HG03432 (cell line): ENCODE results near the gene ITPR1.

ENCODE experiments used
- ATAC-seq: cut with Tn5 transposase; IDR thresholded peaks from one replicate; pipeline ENCODE4 v1.9.1; 2021; ENCODE audit warnings: mild to moderate bottlenecking, moderate library complexity; ENCODE audit not compliant: unreplicated experiment

Gene ITPR1

DNA sequence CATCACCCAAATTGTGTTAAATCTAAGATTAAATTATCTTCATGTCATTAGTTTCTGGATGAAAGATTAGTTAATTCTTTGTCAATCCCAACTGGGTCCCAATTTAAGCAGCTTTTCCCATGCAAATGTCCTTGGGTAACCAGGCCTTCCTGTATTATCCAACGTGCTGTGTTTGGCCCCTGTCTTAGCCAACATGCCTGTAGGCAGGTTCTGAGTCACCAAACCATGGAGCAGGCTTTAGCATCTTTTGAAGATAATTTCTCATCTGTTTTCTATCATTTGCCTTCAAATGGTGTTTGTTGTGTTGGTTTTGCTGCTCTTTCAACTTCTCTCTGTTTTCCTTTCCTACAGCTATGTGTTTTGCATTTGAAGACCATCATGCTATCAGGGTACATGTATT is 216.2 kb downstream of the ITPR1 start:
- no peak for ATAC-seq

DNA sequence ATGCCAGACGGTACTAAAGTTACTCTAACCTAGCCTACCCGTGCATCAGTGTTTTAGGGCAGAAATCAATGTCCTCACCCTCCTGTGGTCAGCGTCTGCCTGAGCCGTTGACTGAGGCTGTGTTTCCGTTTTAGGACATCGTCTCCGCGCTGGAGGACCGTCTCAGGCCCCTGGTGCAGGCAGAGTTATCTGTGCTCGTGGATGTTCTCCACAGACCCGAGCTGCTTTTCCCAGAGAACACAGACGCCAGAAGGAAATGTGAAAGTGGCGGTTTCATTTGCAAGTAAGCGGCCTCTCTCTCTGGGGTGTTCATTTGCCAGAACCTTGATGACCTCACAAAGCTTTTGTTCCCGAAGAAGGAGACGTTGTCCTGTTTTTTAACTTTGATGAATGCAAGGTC is 217.0 kb downstream of the ITPR1 start:
- ATAC-seq = no peak

DNA sequence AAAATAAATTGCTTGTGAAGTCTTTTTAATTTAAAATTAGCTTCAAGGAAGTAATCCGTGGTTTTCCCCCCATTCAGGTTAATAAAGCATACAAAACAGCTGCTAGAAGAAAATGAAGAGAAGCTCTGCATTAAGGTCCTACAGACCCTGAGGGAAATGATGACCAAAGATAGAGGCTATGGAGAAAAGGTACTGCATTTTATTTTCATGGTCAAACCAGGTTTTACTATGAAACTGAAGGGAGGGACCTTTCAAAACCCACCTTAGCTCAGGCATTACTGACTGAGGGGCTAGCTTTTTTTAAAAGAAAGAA is 218.5 kb downstream of the ITPR1 start:
- peak; percentile 31 for ATAC-seq

DNA sequence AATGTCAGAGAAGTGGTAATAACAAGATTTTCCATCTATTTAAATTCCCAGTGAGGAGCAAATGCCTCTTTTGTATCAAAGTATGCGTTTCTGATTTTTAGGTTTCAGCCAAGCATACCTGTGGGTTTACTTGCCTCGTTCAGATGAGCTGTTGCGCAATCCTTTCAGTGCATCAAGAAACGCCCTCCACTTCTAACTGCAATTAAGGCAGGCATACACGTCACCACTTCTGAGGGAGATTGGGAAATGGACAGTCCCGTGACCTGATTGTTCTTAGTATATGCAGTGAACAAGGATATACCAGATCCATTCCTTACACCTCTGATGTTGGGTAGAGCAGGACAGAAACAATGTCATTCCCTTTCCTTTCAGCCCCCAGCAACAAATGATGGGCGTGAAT is 219.0 kb downstream of the ITPR1 start:
- ATAC-seq = no peak

DNA sequence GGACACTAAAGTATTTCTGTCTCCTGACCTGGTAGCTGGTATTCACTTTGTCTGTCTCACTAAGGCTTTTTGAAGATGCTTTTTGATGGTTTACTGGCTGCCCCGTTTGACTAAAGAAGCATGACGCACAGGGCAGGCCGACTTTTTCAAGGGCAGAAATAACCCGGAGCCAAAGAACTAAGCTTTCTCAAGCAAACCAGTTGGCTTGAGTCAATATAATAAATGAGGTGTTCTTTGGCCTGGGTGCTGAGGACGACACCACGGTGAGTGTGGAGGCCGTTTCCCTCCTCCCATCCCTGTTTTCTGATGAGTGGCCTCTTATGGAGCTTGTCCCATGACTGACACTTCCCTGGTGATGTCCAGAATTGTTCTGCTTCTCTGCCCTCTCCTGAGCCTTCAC is 220.9 kb downstream of the ITPR1 start:
- no peak for ATAC-seq

DNA sequence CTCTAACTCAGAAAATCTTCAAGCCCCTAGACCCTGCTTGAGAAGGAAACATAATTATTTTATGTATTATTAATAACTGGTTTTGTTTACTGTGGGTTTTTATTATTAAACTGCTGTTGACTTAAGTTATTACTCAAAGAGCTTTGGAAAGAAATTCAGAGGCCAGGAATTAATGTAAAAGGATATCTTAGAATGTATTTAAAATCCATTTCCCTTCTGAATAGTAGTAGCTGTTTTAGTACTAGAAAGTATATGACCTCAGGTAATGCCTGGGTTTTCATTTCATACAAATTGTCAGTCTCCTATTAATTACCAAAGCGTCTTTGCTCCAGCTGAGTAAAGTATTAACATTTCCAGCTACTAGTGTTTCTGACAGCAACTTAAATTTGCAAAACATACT is 223.1 kb downstream of the ITPR1 start:
- no peak for ATAC-seq

DNA sequence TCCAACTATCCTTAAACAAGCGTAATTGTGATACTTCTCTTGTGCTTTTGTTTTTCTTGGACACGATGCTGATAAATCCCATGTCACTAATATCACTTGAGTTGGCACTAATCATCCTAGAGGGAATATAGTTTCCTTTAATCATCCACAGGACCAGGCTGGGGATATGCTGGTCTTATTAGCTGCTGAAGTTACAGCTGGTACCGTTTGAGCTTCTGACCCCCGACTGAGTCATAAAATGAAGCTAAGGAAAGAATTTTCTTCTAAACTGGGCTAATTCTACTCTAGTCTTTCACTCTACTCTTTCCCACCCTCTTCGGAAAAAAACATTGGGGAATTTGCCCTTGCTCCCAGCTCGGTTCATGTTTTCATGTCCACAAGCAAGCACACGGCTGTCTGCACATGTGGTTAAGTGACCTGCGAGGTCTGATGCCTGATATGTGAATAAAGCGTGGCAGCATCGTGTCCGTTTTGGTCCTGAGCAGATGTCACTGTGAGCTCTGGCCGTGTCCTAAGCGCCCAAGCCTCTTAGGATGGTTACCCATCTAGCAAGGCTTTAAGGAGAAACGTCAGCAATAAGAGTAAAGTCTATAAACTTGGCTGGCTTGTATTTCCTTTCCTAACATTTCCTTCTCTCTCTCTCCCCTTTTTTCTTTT is 223.7 kb downstream of the ITPR1 start:
- no peak for ATAC-seq

DNA sequence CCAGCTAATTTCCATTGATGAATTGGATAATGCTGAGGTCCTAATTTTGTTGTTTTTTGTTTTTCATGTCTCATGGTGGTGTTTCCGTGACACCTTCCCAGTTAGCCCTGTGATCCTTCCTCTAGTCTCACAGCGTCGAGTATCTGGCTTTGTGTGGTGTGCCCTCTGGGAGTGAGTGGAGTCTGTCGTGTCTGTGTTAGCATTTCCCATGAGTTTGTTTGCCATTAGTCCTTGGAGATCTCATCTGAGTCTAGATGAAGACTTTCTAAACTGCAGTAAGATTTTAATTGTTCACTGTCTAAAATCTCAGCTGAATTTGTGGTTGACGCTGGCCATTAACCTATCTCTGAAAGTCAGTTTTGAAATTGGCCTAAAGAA is 224.2 kb downstream of the ITPR1 start:
- ATAC-seq = no peak

DNA sequence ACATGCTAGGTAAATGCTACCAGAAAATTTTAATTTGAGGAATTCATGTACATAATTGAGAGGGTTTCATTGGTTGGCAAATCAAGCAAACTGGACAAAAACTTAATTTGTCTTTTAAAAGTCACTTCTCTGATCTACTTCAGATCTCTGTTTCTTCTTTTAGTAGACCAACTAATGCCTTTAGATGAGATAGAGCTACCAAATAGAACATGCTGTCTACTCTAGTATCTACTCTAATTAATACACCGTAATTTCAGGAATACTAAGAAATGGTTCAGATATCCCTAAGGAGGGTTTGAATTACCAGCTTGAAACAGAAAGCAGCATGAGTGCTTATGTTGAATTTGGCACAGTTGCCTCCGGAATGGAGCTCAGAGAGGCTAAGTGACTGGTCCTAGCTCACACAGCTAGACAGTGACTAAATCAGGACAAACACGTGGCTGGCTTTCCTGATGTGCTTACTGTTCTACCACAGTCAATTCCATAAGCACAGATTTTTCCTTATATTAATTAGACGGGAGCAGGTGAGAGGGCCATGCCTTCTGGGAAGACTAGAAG is 225.1 kb downstream of the ITPR1 start:
- ATAC-seq = no peak

DNA sequence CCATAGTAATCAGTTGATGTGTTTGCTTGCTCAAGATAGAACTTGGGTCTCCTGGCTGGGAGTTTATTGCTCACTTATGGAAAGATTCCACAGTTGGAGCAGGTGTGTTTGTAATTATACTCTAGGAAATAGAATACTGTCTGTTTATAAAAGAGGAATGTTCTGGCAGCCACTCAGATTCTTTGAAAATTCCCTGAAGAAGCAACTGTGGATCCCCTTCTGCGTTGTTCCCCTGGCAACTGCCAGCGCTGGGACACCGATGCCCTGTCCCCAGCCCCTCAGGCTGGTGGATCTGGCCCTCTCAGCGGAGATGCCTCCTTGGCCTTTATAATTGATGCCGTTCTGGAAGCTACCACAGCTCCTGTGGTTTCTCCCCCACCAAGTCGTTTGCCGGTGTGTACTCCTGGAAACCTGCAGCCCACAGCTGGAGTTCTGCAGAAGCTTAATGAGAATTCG is 225.9 kb downstream of the ITPR1 start:
- no peak for ATAC-seq

DNA sequence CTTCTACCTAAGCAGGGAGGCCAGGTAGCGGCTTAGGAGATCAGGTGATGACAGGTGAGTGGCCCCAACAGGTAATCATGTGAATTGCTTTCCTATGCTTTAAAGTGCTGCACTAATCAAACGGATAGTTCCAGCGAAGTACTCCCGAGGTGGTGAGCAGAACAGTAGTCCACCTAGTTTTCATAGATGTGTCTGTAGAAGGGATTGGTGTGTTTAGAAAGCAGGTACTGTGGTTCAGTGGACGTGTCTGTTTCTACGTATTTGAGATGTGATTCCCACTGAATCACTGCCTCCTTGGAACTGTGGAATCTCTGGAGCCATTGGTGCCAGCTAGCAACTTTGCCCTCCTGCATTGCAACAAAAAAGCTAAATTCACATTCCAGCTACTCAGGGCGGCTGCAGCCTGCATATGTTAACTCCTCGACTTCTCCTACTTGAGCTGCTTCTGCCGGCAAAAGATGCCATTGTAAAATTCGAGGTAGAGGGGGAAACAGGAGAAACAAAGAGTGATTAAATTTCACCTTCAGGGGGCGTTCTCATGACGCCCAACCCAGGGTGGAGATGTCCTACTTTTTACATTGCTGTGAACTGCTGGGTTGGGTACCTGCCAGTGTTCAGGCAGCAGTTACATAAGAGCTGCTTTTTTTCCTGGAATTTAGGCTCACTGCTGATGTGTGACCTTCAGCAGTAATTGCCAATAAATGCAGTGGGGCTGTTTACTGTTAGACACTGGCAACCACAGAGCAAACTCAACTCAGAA is 227.3 kb downstream of the ITPR1 start:
- ATAC-seq = peak; percentile 73

DNA sequence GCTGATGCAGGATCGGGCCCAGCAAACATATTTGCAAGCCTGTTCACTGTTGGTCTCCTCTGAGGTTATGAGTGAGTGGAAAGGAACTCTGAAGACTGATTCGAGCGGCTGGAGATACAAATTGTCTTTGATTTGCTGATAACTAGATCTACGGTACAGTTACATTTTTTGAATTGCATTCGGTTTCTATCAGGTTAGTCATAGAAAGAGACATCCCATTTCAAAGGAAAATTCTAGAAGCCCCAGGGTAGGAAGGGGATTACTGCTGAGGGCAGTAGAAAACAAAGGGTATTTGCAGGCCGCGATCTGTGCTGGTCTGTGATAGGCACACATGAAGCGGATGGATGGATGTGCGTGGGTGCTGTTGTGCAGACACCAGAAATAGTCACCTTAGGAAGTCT is 228.4 kb downstream of the ITPR1 start:
- no peak for ATAC-seq

DNA sequence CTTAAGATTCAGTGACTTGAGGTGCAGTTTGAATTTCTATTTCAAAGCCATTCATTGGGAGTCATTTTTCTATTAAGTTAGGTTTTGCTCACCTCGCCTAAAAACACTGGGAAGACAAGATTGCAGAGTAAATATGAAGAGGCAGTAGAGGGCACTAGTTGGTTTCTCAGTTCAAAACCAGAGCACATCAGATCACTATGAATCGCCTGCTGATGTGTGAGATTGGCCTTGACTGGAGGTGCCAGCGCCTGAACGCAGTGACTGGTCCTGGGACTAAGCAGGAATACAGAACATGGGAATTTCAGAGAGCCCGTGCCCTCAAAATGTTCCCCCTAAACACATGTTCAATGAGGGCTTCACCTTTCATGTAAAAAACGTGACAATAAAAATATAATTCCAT is 229.0 kb downstream of the ITPR1 start:
- ATAC-seq = peak; percentile 83

DNA sequence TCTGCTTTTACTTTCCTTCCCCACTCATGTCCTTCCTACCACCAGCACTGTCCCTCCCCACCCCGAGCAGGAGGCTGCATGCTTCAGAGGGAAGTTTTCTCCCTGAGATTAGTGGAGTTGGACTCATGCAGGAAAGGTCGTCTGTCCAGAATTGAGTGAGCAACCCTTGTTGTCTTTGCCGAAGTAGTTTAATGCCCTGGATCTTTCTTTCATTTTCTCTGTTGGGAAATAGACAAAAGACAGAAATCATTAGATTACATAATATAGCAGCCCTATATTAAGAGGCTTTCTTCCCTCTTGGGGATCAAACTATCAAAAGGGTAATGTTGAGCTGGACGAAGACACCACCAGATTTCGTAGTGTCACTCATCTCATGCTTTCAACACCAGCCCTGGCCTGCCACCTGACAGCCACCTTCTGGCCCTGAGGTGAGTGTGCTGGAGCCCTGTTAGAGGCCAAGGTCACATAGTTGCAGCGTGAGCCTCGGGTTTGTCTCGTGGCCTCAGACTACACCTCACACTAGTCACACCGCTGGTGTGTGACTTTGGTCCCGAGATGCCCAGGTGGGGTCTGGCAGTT is 231.0 kb downstream of the ITPR1 start:
- ATAC-seq = no peak

DNA sequence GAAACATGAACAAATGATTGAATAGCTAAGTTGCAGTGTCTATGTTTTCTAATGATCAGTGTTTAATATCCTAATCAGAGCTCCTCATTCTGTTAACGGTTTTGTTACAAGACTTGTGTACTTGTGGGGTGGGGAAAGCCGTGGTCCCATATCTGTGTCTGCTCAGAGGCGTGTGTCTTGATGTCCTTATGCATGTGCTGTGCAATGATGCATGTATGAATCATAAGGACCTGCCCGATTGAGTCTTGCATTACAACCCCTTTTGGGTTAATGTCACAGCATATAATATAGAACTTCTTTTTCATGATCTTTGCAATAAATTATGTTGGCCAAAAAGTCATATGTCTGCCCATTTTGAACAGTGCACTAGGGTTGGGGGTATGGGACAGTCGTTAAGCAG is 233.4 kb downstream of the ITPR1 start:
- no peak for ATAC-seq

DNA sequence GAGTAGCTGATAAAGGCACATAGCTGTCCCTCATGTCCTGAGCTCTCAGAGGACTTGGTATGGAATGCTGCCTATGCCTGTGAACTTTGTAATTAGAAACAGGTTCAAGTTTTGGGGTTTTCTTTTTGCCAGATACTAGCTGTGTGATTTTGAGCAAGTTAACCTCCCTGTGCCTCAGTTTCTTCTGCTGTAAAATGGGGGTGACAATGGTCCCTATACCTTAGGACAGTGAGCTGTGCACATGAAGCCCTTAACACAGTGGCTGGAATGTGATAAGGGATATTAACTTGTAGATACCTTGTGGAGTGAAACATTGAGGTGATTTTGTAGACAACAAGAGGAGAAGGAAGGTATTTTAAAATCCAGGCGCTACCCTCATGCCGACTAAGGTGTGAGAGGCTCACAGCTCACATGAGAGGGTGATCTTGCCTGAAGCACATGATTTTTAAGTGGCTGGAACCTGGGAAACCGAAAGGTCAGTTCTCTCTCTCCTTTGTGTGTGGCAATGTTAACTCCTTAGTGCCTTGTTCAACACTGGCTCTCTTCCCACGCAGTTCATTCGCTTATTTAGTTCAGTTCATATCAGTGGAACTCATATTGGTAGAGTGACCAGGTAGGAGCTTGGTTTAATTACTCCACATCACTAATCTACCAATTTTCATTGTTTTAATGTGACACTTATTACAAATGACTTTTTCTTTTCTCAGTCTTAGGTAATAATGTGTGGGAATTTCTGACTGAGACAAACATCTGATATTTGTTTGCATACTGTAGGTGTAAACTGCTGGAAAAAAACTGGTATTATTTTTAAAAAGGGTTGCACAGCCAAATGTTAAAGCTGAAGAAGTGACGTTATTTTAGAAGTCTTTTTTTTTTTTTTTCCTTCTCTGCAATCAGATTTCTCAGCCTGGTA is 236.2 kb downstream of the ITPR1 start:
- ATAC-seq = no peak

DNA sequence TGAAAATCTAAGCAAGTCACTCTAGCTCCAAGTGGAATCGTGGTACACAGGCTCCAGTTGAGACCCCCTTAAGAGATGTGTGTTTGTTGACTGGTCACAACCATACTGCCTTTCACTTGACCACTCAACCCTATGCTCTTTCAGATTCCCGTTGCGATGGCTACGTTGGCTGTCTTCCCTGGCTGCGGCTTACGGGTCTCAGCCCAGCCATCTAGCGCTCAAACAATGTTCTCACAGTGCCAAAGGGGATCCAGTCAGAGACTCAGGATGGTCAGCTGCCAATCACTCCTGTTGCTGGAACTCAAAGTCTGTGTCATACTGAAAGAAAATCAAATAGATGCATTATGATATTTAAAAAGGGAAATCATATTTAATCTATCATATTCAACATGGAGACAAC is 237.6 kb downstream of the ITPR1 start:
- no peak for ATAC-seq

DNA sequence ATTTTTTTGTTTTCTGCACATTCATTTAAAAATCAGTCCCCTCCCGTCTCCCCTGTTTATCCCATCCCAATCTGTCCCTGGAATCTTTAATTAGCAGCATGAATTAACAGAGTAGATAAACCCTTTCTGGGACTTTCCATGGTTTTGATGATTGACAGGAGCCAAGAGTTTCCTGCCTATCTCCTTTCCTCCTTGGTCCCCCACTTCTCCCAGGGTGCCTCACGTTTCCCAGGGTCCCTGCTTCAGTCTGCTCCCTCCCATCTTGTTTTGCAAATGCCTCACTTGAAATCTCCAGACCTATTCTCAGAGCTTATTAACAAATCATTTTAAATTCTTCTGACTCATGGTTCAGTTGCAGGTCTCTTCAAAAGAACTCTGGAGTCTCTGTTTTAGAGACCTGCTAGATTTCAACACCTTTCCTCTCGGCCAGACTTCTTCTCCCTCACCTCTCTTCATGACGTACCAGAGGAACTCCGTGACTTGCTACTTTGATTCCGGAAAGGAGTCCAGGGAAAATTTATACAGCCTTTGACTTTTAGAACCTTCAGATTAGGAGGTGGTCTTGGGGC is 238.5 kb downstream of the ITPR1 start:
- no peak for ATAC-seq

DNA sequence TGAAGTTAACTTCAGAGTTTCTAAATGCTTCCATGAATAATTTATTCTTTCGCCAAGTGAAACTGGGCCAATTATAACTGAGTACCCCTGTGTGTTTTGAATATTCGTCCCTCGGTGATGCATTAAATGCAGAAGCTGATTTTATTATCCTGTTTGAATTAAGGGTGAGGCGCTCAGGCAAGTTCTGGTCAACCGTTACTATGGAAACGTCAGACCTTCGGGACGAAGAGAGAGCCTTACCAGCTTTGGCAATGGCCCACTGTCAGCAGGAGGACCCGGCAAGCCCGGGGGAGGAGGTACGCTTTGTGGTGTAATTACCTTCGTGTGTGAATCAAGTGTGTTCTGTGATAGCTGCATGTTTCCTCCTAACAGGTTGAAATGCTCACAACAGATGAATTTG is 239.8 kb downstream of the ITPR1 start:
- ATAC-seq = no peak

DNA sequence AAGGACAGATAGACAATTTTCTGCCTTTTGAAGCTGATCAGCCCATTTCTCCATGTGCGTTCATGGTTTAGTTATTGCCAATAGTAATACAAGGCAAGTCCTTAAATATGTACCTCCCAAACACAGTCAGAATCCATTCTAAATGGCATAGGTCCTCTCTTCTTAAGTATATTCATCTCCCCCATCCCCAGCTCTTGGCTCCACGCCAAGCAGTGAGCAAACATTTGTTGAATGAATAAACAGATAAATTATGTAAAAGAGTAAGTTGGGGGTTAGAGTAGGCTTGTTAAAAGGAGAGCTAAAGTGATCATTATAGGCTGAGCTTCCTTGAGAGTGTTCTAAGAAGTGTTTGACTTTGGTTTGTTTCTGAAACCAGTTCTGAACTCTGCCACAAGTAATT is 241.3 kb downstream of the ITPR1 start:
- no peak for ATAC-seq

DNA sequence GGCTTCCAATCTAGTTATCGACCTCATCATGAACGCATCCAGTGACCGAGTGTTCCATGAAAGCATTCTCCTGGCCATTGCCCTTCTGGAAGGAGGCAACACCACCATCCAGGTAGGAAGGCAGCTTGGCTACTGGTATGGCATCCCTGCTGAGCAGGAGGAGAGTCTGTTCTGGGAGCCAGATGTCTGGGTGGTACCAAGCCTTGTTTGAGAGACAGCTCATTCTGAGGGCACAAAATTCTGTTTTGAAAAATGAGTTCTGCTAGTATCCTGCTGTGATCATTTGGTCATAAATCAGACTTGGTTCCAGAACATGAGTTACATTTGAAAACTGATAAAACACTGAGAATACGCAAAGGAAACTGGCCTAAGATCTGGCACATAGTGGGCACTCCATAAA is 242.1 kb downstream of the ITPR1 start:
- ATAC-seq = no peak
